GM21390 (cell line): ENCODE results near the gene PPIP5K1.
"Not testable (repeated sequence)": the region's sequence is repeated elsewhere in the genome, so short reads cannot be mapped to it uniquely, and the experiment has no call there.

Source experiments
- ATAC-seq: cut with Tn5 transposase; IDR thresholded peaks from one replicate; pipeline ENCODE4 v1.9.1; 2021; ENCODE audit not compliant: unreplicated experiment

PPIP5K1 gene

GRCh38 chr15:43547539-43547938 lies 42.5 kb downstream of the PPIP5K1 start:
- no peak for ATAC-seq

GRCh38 chr15:43545426-43545825 lies 44.6 kb downstream of the PPIP5K1 start:
- no peak for ATAC-seq

GRCh38 chr15:43544266-43544665 lies 45.7 kb downstream of the PPIP5K1 start:
- ATAC-seq, result no peak

- no peak for ATAC-seq
Measured at GRCh38 chr15:43541785-43542184, 48.2 kb downstream of the PPIP5K1 start.

- ATAC-seq, result no peak
Measured at GRCh38 chr15:43538091-43538490, 51.9 kb downstream of the PPIP5K1 start.

GRCh38 chr15:43534897-43535296 lies 55.1 kb downstream of the PPIP5K1 start:
- no peak for ATAC-seq

- not testable (repeated sequence) for ATAC-seq
Measured at GRCh38 chr15:43532826-43533225, 57.2 kb downstream of the PPIP5K1 start.

GRCh38 chr15:43531018-43531670 lies 58.9 kb downstream of the PPIP5K1 start:
- ATAC-seq, result no peak

- no peak for ATAC-seq
Measured at GRCh38 chr15:43529587-43530345, 60.2 kb downstream of the PPIP5K1 start.

- no peak for ATAC-seq
Measured at GRCh38 chr15:43529141-43529540, 60.9 kb downstream of the PPIP5K1 start.

- no peak for ATAC-seq
Measured at GRCh38 chr15:43528542-43529007, 61.4 kb downstream of the PPIP5K1 start.

GRCh38 chr15:43527802-43528541 lies 62.0 kb downstream of the PPIP5K1 start:
- ATAC-seq, result no peak

- ATAC-seq, result no peak
Measured at GRCh38 chr15:43527016-43527801, 62.8 kb downstream of the PPIP5K1 start.

GRCh38 chr15:43526261-43526930 lies 63.6 kb downstream of the PPIP5K1 start:
- ATAC-seq, result no peak

- no peak for ATAC-seq
Measured at GRCh38 chr15:43525131-43525530, 64.9 kb downstream of the PPIP5K1 start.

- ATAC-seq, result no peak
Measured at GRCh38 chr15:43524254-43524845, 65.7 kb downstream of the PPIP5K1 start.

GRCh38 chr15:43523646-43524045 lies 66.4 kb downstream of the PPIP5K1 start:
- no peak for ATAC-seq

- ATAC-seq, result no peak
Measured at GRCh38 chr15:43522247-43522646, 67.8 kb downstream of the PPIP5K1 start.

- no peak for ATAC-seq
Measured at GRCh38 chr15:43521419-43521818, 68.6 kb downstream of the PPIP5K1 start.

- no peak for ATAC-seq
Measured at GRCh38 chr15:43520138-43520537, 69.9 kb downstream of the PPIP5K1 start.
